ENCODE data around the gene KAT8.

DNA sequence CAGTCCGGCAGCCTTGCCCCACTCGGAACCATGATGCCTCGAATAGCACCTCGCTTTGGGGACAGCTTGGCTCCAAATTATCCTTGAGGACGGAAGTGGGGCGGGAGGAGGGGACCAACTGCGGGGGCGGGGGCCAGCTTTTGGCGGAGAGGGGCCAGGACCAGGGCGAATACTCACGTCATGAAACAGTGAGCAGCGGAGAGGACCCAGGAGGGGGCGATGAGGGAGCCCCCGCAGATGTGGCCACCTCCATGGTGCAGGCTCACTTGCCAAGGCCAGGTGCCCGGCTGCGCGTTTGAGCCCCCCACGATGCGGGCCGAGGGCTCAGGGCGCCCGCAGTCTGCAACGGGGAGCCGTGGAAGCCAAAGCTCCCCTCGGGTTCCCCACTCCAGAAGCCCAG is 31.4 kb downstream of the KAT8 start:
- TF ChIP-seq POLR2A (IDR thresholded peaks at IDR 0.05; ENCODE audit: low read depth, low read length) (no peak), POLR2AphosphoS5 (IDR thresholded peaks at IDR 0.05; ENCODE audit: low read depth, low read length) (no peak), PAX5 (IDR thresholded peaks at IDR 0.05; ENCODE audit: insufficient read depth, low read length, severe bottlenecking) (no peak)

All from GM12891 (cell line).